ENCODE results near the gene PPP1R9A.

- TF ChIP-seq POLR2A (IDR thresholded peaks at IDR 0.05; ENCODE audit: low read length) (no peak), GATA1 (IDR thresholded peaks at IDR 0.05; ENCODE audit: low read depth, low read length) (no peak)
These were observed 33.2 kb upstream of the PPP1R9A start for GRCh38 chr7:94874036-94874785.

All from erythroblast (primary cell).